ENCODE data around the gene CAMK1G.

Gene CAMK1G

GRCh38 chr1:209554761-209555611 lies 28.5 kb upstream of the CAMK1G start:
- TF ChIP-seq ZNF274 (IDR thresholded peaks at IDR 0.05; ENCODE audit: low read depth, low read length), result no peak
- no peak overlapping the region for H3K4me3 ChIP-seq (ENCODE audit: low read length)

GRCh38 chr1:209556162-209556690 lies 27.3 kb upstream of the CAMK1G start:
- no peak for TF ChIP-seq ZNF274 (IDR thresholded peaks at IDR 0.05; ENCODE audit: low read depth, low read length)
- H3K4me3 ChIP-seq (ENCODE audit: low read length), result no peak overlapping the region

GRCh38 chr1:209557221-209557620 lies 26.3 kb upstream of the CAMK1G start:
- TF ChIP-seq ZNF274 (IDR thresholded peaks at IDR 0.05; ENCODE audit: low read depth, low read length), result no peak
- H3K4me3 ChIP-seq (ENCODE audit: low read length), result no peak overlapping the region

- no peak for TF ChIP-seq ZNF274 (IDR thresholded peaks at IDR 0.05; ENCODE audit: low read depth, low read length)
- H3K4me3 ChIP-seq (ENCODE audit: low read length), result no peak overlapping the region
These were observed 23.0 kb upstream of the CAMK1G start for GRCh38 chr1:209560529-209560928.

- no peak overlapping the region for H3K4me3 ChIP-seq (ENCODE audit: low read length)
- no peak for TF ChIP-seq ZNF274 (IDR thresholded peaks at IDR 0.05; ENCODE audit: low read depth, low read length)
These were observed 22.6 kb upstream of the CAMK1G start for GRCh38 chr1:209560952-209561351.

- TF ChIP-seq ZNF274 (IDR thresholded peaks at IDR 0.05; ENCODE audit: low read depth, low read length), result no peak
- H3K4me3 ChIP-seq (ENCODE audit: low read length), result no peak overlapping the region
These were observed 22.0 kb upstream of the CAMK1G start for GRCh38 chr1:209561532-209561931.

- H3K4me3 ChIP-seq (ENCODE audit: low read length), result no peak overlapping the region
- no peak for TF ChIP-seq ZNF274 (IDR thresholded peaks at IDR 0.05; ENCODE audit: low read depth, low read length)
These were observed 18.7 kb upstream of the CAMK1G start for GRCh38 chr1:209564849-209565248.

- TF ChIP-seq ZNF274 (IDR thresholded peaks at IDR 0.05; ENCODE audit: low read depth, low read length), result no peak
These were observed 17.5 kb upstream of the CAMK1G start for GRCh38 chr1:209565759-209566678.

GRCh38 chr1:209567698-209568175 lies 15.8 kb upstream of the CAMK1G start:
- no peak for TF ChIP-seq ZNF274 (IDR thresholded peaks at IDR 0.05; ENCODE audit: low read depth, low read length)
- no peak overlapping the region for H3K4me3 ChIP-seq (ENCODE audit: low read length)

More at GRCh38 chr1:209565759-209566678, 17.5 kb upstream of the CAMK1G start:
- no peak overlapping the region for H3K4me3 ChIP-seq (ENCODE audit: low read length)

GRCh38 chr1:209569455-209570207 lies 13.9 kb upstream of the CAMK1G start:
- H3K4me3 ChIP-seq (ENCODE audit: low read length), result no peak overlapping the region
- TF ChIP-seq ZNF274 (IDR thresholded peaks at IDR 0.05; ENCODE audit: low read depth, low read length), result no peak

- H3K4me3 ChIP-seq (ENCODE audit: low read length), result no peak overlapping the region
- no peak for TF ChIP-seq ZNF274 (IDR thresholded peaks at IDR 0.05; ENCODE audit: low read depth, low read length)
These were observed 12.8 kb upstream of the CAMK1G start for GRCh38 chr1:209570743-209571142.

GRCh38 chr1:209576392-209577197 lies 6.9 kb upstream of the CAMK1G start:
- no peak overlapping the region for H3K4me3 ChIP-seq (ENCODE audit: low read length)
- no peak for TF ChIP-seq ZNF274 (IDR thresholded peaks at IDR 0.05; ENCODE audit: low read depth, low read length)

GRCh38 chr1:209577346-209577745 lies 6.2 kb upstream of the CAMK1G start:
- TF ChIP-seq ZNF274 (IDR thresholded peaks at IDR 0.05; ENCODE audit: low read depth, low read length), result no peak
- H3K4me3 ChIP-seq (ENCODE audit: low read length), result no peak overlapping the region
